OCI-LY7 (cell line): ENCODE data around the gene CDKN2B-AS1.

ENCODE experiments used
- CTCF ChIP-seq: fragments of 200-600 bp; sonication (generic); conservative IDR thresholded peaks from 2 replicates; pipeline ENCODE4 v1.5.1; 2014; ENCODE audit warnings: mild to moderate bottlenecking, antibody characterized with exemption, low read length, moderate library complexity, mixed read lengths
- EZH2phosphoT487 ChIP-seq: fragments of 200-600 bp; sonication (generic); IDR thresholded peaks from 2 replicates; pipeline ENCODE4 v1.6.1; 2018; ENCODE audit warnings: low read depth, borderline replicate concordance, mild to moderate bottlenecking, mixed run types, antibody characterized with exemption, low read length, moderate library complexity, mixed read lengths

DNA sequence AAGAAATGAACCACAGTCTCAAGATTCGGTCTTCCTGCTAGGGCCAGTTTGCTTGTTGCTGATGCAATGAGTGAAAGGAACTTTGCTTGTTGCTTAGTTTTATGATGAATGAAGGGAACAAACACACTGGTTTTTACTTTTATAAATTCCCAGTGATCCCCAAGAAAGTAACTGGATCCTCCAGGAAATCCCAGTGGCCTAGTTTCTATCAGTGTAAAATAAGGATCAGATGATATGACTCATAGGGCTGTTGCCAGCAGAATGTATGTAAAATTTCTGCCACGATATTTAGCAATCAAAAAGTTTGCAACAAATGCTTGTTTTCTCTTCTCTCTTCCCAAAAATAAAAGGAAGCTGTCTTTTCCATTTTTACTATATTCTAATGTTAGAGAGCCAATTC, 174.7 kb downstream of the CDKN2B-AS1 start:
- TF ChIP-seq CTCF (no peak), EZH2phosphoT487 (no peak)
